CD4-positive, CD25-positive, alpha-beta regulatory T cell (primary cell): ENCODE data around the gene DDX39A. TPM values are rescaled to one million over a fixed set of nuclear protein-coding genes. Genes with fewer than 3 reads are reported as not detected.
A peak's percentile ranks its signal among the peaks of the same experiment; 100 is the strongest.

ENCODE experiments used
- ATAC-seq, 2 donors: fragments of 150-1000 bp; cut with Tn5 transposase; one replicate each; pipeline ENCODE4 v1.10.0; 2021; ENCODE audit warnings: low read depth in 2 of 2, moderate number of reproducible peaks in 2 of 2, moderate library complexity in 1 of 2
- DNase-seq, 3 donors: peaks; one replicate each; pipeline versions ENCODE4 v3.0.0 to v3.0.0-alpha.2; 2012 to 2022; ENCODE audit warnings: mixed read lengths in 1 of 3
- H3K27ac ChIP-seq: one replicate; pipeline ENCODE4 v1.7.0; 2013; ENCODE audit warnings: mild to moderate bottlenecking, low read length; ENCODE audit not compliant: insufficient read depth, poor library complexity, severe bottlenecking
- H3K27me3 ChIP-seq: one replicate; pipeline ENCODE4 v1.7.0; 2013; ENCODE audit warnings: low read length; ENCODE audit not compliant: control insufficient read depth, insufficient read depth
- H3K36me3 ChIP-seq: one replicate; pipeline ENCODE4 v1.7.0; 2013; ENCODE audit warnings: mild to moderate bottlenecking, low read length, moderate library complexity; ENCODE audit not compliant: control insufficient read depth, insufficient read depth
- H3K4me1 ChIP-seq: 2 replicates; pipeline ENCODE4 v1.7.0; 2013; ENCODE audit warnings: mild to moderate bottlenecking, low read length; ENCODE audit not compliant: insufficient read depth, control insufficient read depth, poor library complexity, severe bottlenecking
- H3K4me3 ChIP-seq: one replicate; pipeline ENCODE4 v1.7.0; 2013; ENCODE audit warnings: low read depth, mild to moderate bottlenecking, low read length, moderate library complexity
- H3K9me3 ChIP-seq, 2 experiments: 1 replicate in 1 of 2; 2 replicates in 1 of 2; pipeline ENCODE4 v1.7.0; 2013; ENCODE audit warnings: low read length in 2 of 2, mild to moderate bottlenecking in 1 of 2, moderate library complexity in 1 of 2; ENCODE audit not compliant: control insufficient read depth in 2 of 2
- H3K27ac Mint-ChIP-seq, 3 donors: one replicate each; pipeline ENCODE4 v1.8.0; 2020 to 2022; ENCODE audit warnings: mild to moderate bottlenecking in 3 of 3, mixed read lengths in 3 of 3, moderate library complexity in 2 of 3
- H3K27me3 Mint-ChIP-seq: one replicate; pipeline ENCODE4 v1.8.0; 2022; ENCODE audit warnings: mild to moderate bottlenecking, mixed read lengths
- H3K36me3 Mint-ChIP-seq: one replicate; pipeline ENCODE4 v1.8.0; 2020; ENCODE audit warnings: mixed read lengths
- H3K4me1 Mint-ChIP-seq, 4 donors: one replicate each; pipeline ENCODE4 v1.8.0; 2020 to 2022; ENCODE audit warnings: mixed read lengths in 4 of 4, mild to moderate bottlenecking in 1 of 4
- H3K4me3 Mint-ChIP-seq, 4 donors: one replicate each; pipeline ENCODE4 v1.8.0; 2020 to 2022; ENCODE audit warnings: mild to moderate bottlenecking in 4 of 4, mixed read lengths in 4 of 4, moderate library complexity in 3 of 4
- H3K9me3 Mint-ChIP-seq, 7 donors: one replicate each; pipeline ENCODE4 v1.8.0; 2020 to 2022; ENCODE audit warnings: mixed read lengths in 7 of 7, mild to moderate bottlenecking in 3 of 7, moderate library complexity in 2 of 7
- polyA plus RNA-seq, 4 donors: library from polyadenylated mRNA; unstranded; fragments of 300-500 nt; fragmentation: Illumina TruSeq; gene quantifications; one replicate each; pipeline ENCODE4 v1.2.3, GENCODE V29; 2021
- total RNA-seq: library from RNA; stranded (reverse); gene quantifications from one replicate; pipeline ENCODE4 v1.2.3, GENCODE V29; 2022

DDX39A gene
- total and polyA plus RNA-seq, 5 donors from 2014 or later = 110 to 232 (median 130) TPM

GRCh38 chr19:14433554-14434501, 14.7 kb upstream of the DDX39A start:
- peak; percentile 56 to 59 for ATAC-seq
- peaks cover 3 to 55% (median 27%) of the 10 kb centered on the region in 4 donors for H3K4me1 Mint-ChIP-seq

GRCh38 chr19:14432791-14433553, 13.8 kb upstream of the DDX39A start, which contains the start of gene PKN1:
Gene PKN1, plus strand, starts transcription at chr19:14433306. Its CDS starts 216 bp downstream, at chr19:14433522.
- Histone ChIP-seq H3K27me3 (no peaks in the 10 kb centered on the region), H3K27ac (peak within 1 kb of the TSS; percentile 74), H3K4me1 (peaks cover 34% of the 10 kb centered on the region), H3K4me3 (peak within 1 kb of the TSS; percentile 67), H3K36me3 (no peaks in the 10 kb centered on the region), H3K9me3 (no peaks in the 10 kb centered on the region)
- peaks cover 6% of the 10 kb centered on the region for H3K27me3 Mint-ChIP-seq
- DNase-seq (peak; percentile 23 to 51 (median 44)), ATAC-seq (peak; percentile 14 to 19)
- no peaks in the 10 kb centered on the region for H3K9me3 Mint-ChIP-seq
- peaks cover 1 to 47% (median 24%) of the 10 kb centered on the region in 4 donors for H3K4me1 Mint-ChIP-seq
- H3K36me3 Mint-ChIP-seq = no peaks in the 10 kb centered on the region
- peak within 1 kb of the TSS; percentile 89 to 96 (median 92) for H3K4me3 Mint-ChIP-seq
- peak within 1 kb of the TSS; percentile 90 to 92 (median 90) for H3K27ac Mint-ChIP-seq

More at GRCh38 chr19:14433554-14434501, 14.7 kb upstream of the DDX39A start:
- Histone ChIP-seq H3K9me3 (no peaks in the 10 kb centered on the region), H3K36me3 (no peaks in the 10 kb centered on the region), H3K27ac (peak overlapping the region; percentile 74), H3K4me1 (peaks cover 36% of the 10 kb centered on the region), H3K4me3 (peak overlapping the region; percentile 43), H3K27me3 (no peaks in the 10 kb centered on the region)
- Mint-ChIP-seq H3K4me3 (peak overlapping the region; percentile 74 to 88 (median 84)), H3K36me3 (no peaks in the 10 kb centered on the region), H3K27ac (peak overlapping the region; percentile 74 to 90 (median 76)), H3K27me3 (peaks cover 6% of the 10 kb centered on the region), H3K9me3 (no peaks in the 10 kb centered on the region)
- peak; percentile 34 to 65 (median 53) for DNase-seq

- H3K27me3 Mint-ChIP-seq = peaks cover 6% of the 10 kb centered on the region
- no peak overlapping the region for H3K27ac ChIP-seq
- peaks cover 0 to 32% (median 15%) of the 10 kb centered on the region in 4 donors for H3K4me1 Mint-ChIP-seq
- no peaks in the 10 kb centered on the region for H3K36me3 Mint-ChIP-seq
- no peak for ATAC-seq
- no peaks in the 10 kb centered on the region for H3K36me3 ChIP-seq
- H3K9me3 Mint-ChIP-seq = no peaks in the 10 kb centered on the region
- peak overlapping the region; percentile 59 to 75 (median 64) for H3K27ac Mint-ChIP-seq
- H3K4me1 ChIP-seq = peaks cover 34% of the 10 kb centered on the region
- no peak for DNase-seq
- H3K4me3 Mint-ChIP-seq = peak overlapping the region; percentile 43 to 62 (median 52)
- no peaks in the 10 kb centered on the region for H3K27me3 ChIP-seq
- no peak overlapping the region for H3K4me3 ChIP-seq
- H3K9me3 ChIP-seq = no peaks in the 10 kb centered on the region
Observed at GRCh38 chr19:14430712-14431111, 11.6 kb upstream of the DDX39A start.

GRCh38 chr19:14428882-14429416, 9.8 kb upstream of the DDX39A start:
- Mint-ChIP-seq H3K9me3 (no peaks in the 10 kb centered on the region), H3K4me3 (peak overlapping the region in 2 of 4 donors; percentile 53 to 70), H3K27me3 (peaks cover 6% of the 10 kb centered on the region), H3K4me1 (peaks cover 0 to 17% (median 6%) of the 10 kb centered on the region in 4 donors), H3K27ac (no peak overlapping the region), H3K36me3 (no peaks in the 10 kb centered on the region)
- Histone ChIP-seq H3K27ac (no peak overlapping the region), H3K27me3 (no peaks in the 10 kb centered on the region), H3K9me3 (no peaks in the 10 kb centered on the region), H3K36me3 (no peaks in the 10 kb centered on the region), H3K4me3 (no peak overlapping the region), H3K4me1 (peaks cover 17% of the 10 kb centered on the region)
- no peak for ATAC-seq
- no peak for DNase-seq

GRCh38 chr19:14427461-14427860, 8.3 kb upstream of the DDX39A start:
- Mint-ChIP-seq H3K4me1 (peaks cover 0 to 13% (median 5%) of the 10 kb centered on the region in 4 donors), H3K27me3 (peaks cover 10% of the 10 kb centered on the region), H3K4me3 (peak overlapping the region in 1 of 4 donors; percentile 91), H3K9me3 (no peaks in the 10 kb centered on the region), H3K36me3 (no peaks in the 10 kb centered on the region), H3K27ac (peak overlapping the region in 1 of 3 donors; percentile 48)
- no peak overlapping the region for H3K4me3 ChIP-seq
- H3K9me3 ChIP-seq = no peaks in the 10 kb centered on the region
- H3K4me1 ChIP-seq = peaks cover 9% of the 10 kb centered on the region
- H3K27ac ChIP-seq = no peak overlapping the region
- no peaks in the 10 kb centered on the region for H3K36me3 ChIP-seq
- DNase-seq (no peak), ATAC-seq (no peak)
- no peaks in the 10 kb centered on the region for H3K27me3 ChIP-seq

- H3K4me1 ChIP-seq = no peaks in the 10 kb centered on the region
- H3K36me3 ChIP-seq = no peaks in the 10 kb centered on the region
- Mint-ChIP-seq H3K4me1 (peaks cover 0 to 3% (median 0%) of the 10 kb centered on the region in 4 donors), H3K27ac (no peak overlapping the region), H3K4me3 (peak overlapping the region in 1 of 4 donors; percentile 71), H3K36me3 (no peaks in the 10 kb centered on the region), H3K27me3 (peaks cover 8% of the 10 kb centered on the region), H3K9me3 (no peaks in the 10 kb centered on the region)
- no peak for DNase-seq
- no peaks in the 10 kb centered on the region for H3K9me3 ChIP-seq
- no peak for ATAC-seq
- no peaks in the 10 kb centered on the region for H3K27me3 ChIP-seq
- H3K27ac ChIP-seq = no peak overlapping the region
- no peak overlapping the region for H3K4me3 ChIP-seq
Observed at GRCh38 chr19:14425696-14426138, 6.6 kb upstream of the DDX39A start.

- peaks cover 9 to 51% (median 35%) of the 10 kb centered on the region in 4 donors for H3K4me1 Mint-ChIP-seq
- Histone ChIP-seq H3K4me3 (peak overlapping the region; percentile 81), H3K4me1 (peaks cover 43% of the 10 kb centered on the region), H3K27me3 (no peaks in the 10 kb centered on the region), H3K9me3 (no peaks in the 10 kb centered on the region), H3K27ac (peak overlapping the region; percentile 96), H3K36me3 (peaks cover 3% of the 10 kb centered on the region)
- H3K27ac Mint-ChIP-seq = peak overlapping the region; percentile 91 to 100 (median 99)
- peaks cover 0 to 1% (median 0%) of the 10 kb centered on the region in 7 donors for H3K9me3 Mint-ChIP-seq
- ATAC-seq (peak; percentile 45 to 46), DNase-seq (no peak)
- H3K4me3 Mint-ChIP-seq = peak overlapping the region; percentile 93 to 99 (median 95)
- H3K36me3 Mint-ChIP-seq = peaks cover 11% of the 10 kb centered on the region
- H3K27me3 Mint-ChIP-seq = peaks cover 16% of the 10 kb centered on the region
Observed at GRCh38 chr19:14418856-14419105, 360 bp downstream of the DDX39A start.
